NCI-H128 (cell line): ENCODE results near the gene SLCO2A1.

Experiments used
- DNase-seq: peaks from one replicate; lab custom pipeline; 2025; ENCODE audit not compliant: unreplicated experiment; lab: John Stamatoyannopoulos, UW

Gene SLCO2A1

GRCh38 chr3:134035836-134036235, 6.1 kb upstream of the SLCO2A1 start:
- no peak for DNase-seq

- no peak for DNase-seq
Measured at GRCh38 chr3:134034005-134034785, 4.5 kb upstream of the SLCO2A1 start.

- DNase-seq = no peak
Measured at GRCh38 chr3:134033315-134033996, 3.7 kb upstream of the SLCO2A1 start.

DNA sequence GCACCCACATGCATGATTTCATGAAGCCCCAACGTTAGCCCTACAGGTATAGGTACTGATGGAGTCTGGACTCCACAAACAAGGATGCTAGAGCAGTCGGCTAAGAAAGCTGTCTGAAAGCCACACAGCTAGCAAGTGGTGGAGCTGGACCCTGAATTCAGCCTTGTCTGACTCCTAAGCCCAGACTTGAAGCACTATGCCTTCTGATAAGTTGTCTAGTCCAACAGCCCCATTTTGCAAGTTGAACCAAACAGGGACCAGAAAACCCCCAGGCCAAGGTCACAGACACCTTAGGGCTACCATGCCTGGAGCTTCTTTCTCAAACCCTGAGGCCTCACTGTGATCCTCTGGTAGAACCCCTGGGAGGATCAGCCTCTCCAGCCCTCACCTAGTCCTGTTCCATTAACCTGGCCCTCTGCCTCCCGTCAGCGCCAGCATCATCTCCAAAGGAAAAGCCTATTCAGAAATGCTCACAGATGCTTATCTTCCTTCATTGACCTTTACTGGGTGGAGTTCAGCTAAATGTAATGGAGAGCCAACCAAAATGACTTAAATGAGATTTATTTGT, 1.7 kb upstream of the SLCO2A1 start:
- DNase-seq = no peak

GRCh38 chr3:134030379-134031347, 938 bp upstream of the SLCO2A1 start:
- DNase-seq = peak; percentile 25

- no peak for DNase-seq
Measured at GRCh38 chr3:134029256-134029733, 430 bp downstream of the SLCO2A1 start.

DNA sequence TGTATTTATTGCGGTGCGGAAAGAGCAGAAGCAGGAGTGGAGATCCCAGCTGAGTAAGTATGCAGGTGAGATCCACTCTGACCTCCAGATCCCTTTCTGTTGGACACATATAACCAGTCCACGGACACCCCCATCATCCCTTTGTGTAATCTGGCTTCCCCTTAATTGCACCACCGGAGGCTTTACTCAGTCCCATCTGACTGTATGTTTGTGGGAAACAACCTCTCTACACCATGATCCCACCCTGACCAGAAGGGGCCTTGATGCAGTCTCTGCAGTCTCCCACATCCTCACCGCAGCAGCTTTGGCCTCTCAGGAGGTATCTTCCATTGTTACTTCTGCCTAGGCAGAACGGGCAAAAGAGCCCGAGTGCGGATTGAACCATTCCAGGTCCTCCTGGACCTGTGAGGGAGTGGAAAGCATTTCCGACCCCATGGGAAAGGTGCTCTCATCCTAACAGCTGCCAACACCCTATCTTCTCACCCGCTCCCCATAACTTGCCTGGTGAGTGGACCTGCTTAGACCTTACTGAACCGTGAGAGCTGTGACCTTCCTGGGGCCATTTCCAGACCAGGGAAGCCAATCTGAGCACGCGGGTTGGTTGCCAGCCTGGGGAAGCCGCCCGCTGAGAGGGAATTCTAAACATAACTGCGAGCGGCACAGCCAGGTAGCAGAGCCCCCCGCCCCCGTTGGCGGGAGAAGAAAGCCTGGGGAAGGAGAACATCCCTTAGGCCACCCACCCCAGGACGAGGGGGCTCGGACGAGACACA, 1.1 kb downstream of the SLCO2A1 start:
- DNase-seq = no peak

GRCh38 chr3:134027631-134028030, 2.1 kb downstream of the SLCO2A1 start:
- no peak for DNase-seq

GRCh38 chr3:134020135-134020680, 9.5 kb downstream of the SLCO2A1 start:
- DNase-seq = no peak

DNA sequence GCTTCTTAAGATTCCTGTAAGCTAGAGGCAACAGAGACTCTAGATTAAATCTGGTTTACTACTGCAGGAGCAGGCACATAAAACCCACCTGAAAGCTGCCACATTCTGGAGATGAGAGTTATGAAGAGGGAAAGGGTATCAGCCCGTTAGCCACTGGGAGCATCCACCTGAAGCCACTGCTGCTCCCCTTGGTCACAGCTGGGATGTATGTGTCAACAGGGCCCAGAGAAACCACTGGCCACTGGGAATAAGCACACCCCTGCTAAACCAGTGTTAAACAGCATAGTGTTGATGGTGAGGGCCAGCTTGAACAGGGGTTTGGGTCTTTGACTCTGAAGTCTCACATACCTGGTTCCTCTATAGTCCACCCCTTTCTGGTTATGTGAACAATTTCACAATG, 10.9 kb downstream of the SLCO2A1 start:
- DNase-seq = no peak

DNA sequence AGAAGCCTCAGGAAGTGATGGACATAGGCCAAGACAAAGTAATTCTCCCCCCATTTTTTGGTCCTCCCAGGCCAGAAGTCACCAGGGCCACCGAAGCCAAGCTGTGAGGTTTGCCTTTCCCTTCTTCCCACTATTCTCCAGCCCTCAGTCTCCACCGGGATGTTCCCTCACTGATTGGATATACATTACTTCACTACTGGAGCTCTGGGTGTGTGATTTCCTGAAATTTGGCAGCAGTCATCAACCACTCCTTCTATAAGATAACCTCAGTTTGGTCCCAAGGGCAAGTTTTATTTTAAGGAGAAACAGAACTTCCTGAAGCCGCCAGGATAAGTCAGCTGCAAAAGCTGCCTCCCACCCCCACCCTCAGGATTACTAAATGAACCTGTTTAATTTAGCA, 11.3 kb downstream of the SLCO2A1 start:
- DNase-seq = no peak

- DNase-seq = no peak
Measured at GRCh38 chr3:134017490-134017889, 12.2 kb downstream of the SLCO2A1 start.

DNA sequence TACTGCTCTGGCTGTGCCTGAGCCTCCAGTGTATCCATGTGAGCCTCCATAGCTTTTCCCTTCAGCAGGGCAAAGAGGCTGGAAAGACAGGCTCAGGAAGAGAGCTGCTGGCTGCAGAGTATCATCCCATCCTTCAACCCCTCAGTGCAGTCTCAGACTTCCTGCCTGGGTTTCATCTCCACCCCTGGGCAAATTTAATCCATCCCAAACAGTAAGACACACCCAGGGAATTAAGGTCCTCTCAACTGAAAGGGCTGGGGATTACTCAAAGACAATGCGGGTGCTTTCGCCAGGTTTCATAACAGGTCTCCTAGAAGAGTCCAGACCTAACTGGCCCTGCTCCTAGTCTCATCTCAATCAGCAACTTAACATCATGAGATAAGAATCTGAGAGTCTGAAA, 15.5 kb downstream of the SLCO2A1 start:
- DNase-seq = no peak

- DNase-seq = no peak
Measured at GRCh38 chr3:134013280-134013679, 16.4 kb downstream of the SLCO2A1 start.

DNA sequence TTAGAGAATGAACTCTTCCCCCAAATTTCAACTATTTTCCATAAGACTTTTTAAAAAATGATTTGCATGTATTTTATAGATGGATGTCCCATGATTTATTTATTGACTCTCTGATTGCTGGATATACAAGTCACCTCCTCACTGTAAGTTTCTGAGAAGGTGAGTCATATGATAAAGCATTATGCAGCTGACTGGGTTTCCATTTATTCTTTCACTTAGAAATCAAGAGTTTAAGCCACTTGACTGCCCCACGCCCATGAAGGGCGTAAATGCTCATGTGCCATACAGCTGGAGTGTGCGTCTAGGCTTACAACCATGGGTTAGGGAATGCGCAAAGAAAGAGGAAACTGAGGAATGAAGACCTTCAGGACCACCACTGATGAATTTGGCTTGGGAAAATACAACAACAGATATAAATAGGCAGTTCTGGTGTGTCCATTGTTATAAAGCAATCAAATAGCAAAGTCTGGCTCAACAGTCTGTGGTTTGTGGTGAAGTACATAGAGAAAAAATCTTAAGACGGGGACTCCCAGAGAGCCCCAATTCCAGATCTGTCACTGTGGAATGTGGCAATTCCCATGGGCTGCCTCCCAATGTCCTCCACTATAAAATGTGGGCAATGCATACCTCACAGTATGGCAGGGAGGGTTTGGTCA, 20.3 kb downstream of the SLCO2A1 start:
- DNase-seq = no peak

DNA sequence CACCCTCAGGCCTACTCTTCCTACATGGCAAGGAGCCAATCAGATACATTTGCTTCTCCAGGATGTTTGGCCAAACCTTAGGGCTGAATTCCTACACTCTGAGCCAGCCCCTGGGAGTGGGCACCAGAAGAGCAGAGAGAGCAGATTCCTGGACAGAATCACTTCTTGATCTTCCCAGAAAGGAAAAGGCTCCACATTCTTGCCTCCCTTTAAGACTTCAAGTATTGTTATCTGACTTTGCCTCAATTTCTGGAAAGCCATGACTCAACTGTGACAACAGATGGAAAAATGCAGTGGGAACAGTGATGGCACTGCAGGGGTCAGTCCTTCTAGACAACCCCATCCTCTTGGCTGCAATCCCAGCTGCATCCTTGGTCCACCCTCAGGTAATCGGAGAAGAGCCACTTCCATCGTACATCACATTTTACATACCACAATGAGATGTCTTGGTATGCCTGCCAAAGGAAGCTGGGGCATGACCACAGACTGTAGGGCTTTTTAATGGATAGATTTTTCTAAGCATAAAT, 21.0 kb downstream of the SLCO2A1 start:
- no peak for DNase-seq

GRCh38 chr3:134007819-134008218, 21.9 kb downstream of the SLCO2A1 start:
- DNase-seq = no peak

GRCh38 chr3:134004841-134005240, 24.9 kb downstream of the SLCO2A1 start:
- DNase-seq = no peak

DNA sequence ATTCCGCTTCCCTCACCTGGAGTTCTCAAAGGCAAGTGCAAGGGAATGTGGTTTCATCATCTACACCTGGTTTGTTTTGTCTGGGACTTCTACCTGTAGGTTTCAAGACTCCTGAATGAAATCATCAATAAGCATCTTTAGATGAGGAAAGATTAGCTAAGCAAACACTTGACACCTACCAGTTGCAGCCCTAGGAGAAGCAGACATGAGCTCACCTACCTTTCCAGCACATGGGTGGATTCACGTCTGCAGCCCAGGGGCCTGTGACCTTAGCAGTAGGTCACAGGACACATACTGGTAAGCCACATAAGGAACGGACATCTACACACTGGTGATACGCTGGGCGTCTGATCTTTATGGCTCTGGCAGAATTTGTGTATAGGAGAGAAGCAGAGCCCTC, 26.7 kb downstream of the SLCO2A1 start:
- DNase-seq = no peak
